DND-41 (cell line): Measurements from ENCODE around the gene IARS2.

Experiments
- CTCF ChIP-seq: IDR thresholded peaks from 2 replicates; pipeline ENCODE4 v1.5.1; 2012; ENCODE audit warnings: borderline replicate concordance, low read length, moderate library complexity, mild to moderate bottlenecking; ENCODE audit not compliant: poor library complexity, severe bottlenecking; ENCODE audit errors: extremely low read depth
- EZH2 ChIP-seq: IDR thresholded peaks from 3 replicates; pipeline ENCODE4 v1.6.1; 2012; ENCODE audit warnings: borderline replicate concordance, low read depth, mild to moderate bottlenecking, moderate library complexity, low read length, inconsistent platforms; ENCODE audit not compliant: severe bottlenecking

- no peak for TF ChIP-seq CTCF
- no peak for TF ChIP-seq EZH2
These were observed 62.8 kb downstream of the IARS2 start for GRCh38 chr1:220156620-220157146.
